ENCODE data around the gene EIF3F. TPM values are rescaled to one million over a fixed set of nuclear protein-coding genes. Genes with fewer than 3 reads are reported as not detected.

The EIF3F gene
- total and polyA plus RNA-seq, 2 of the 8 experiments (the other 6 are each of a cell fraction or from before 2014, with no cell fraction given): 222 to 388 TPM

GRCh38 chr11:8040261-8040920 is 53.3 kb downstream of the EIF3F start:
- H2BK12ac ChIP-seq (ENCODE audit: low read depth, low read length): no peak overlapping the region
- no peaks in the 10 kb centered on the region; a peak in 1 of 7 replicates for H3K4me1 ChIP-seq (replicated peaks in 1 of 4; ENCODE audit: control insufficient read depth in 3 of 4, insufficient read depth in 4 of 4, low read length in 3 of 4)
- H3K27me3 ChIP-seq (replicated peaks in 1 of 4; ENCODE audit: control insufficient read depth in 3 of 4, extremely low read depth in 1 of 4, insufficient read depth in 3 of 4, low read length in 3 of 4): no peaks in the 10 kb centered on the region; a peak in 1 of 7 replicates
- H4K8ac ChIP-seq (ENCODE audit: extremely low read depth, insufficient read depth, low read length): no peak overlapping the region
- no peak overlapping the region for H2BK15ac ChIP-seq (ENCODE audit: low read length)
- FAIRE-seq: no peak
- no peak overlapping the region for H3K23ac ChIP-seq (ENCODE audit: insufficient read length)
- no peak overlapping the region for H2AFZ ChIP-seq (ENCODE audit: low read length)
- no peaks in the 10 kb centered on the region for H3K9me3 ChIP-seq (ENCODE audit: insufficient read depth in 2 of 2, low read depth in 1 of 2, low read length in 1 of 2)
- ChIA-PET POLR2A (ENCODE audit: partially characterized antibody) (no interaction called here), CTCF (ENCODE audit: partially characterized antibody) (interaction anchor here (0.9 to 31.7 kb wide), 3 partner anchors 14 to 50 kb away, joined by 5 to 1283 read pairs (median 6); partner anchors contain the start of gene TUB)
- no peak overlapping the region for H3K56ac ChIP-seq (replicated peaks; ENCODE audit: insufficient read length, low read depth, low read length)
- no peaks in the 10 kb centered on the region for H3K79me1 ChIP-seq (ENCODE audit: low read depth, low read length)
- H3K4me3 ChIP-seq (ENCODE audit: extremely low read depth in 1 of 4, insufficient read depth in 2 of 4, low read depth in 3 of 4, low read length in 4 of 4): no peak overlapping the region
- H2BK20ac ChIP-seq (ENCODE audit: low read length): no peak overlapping the region
- no peak overlapping the region for H3K4ac ChIP-seq (replicated peaks; ENCODE audit: insufficient read length, low read depth, low read length)
- H3K36me3 ChIP-seq (ENCODE audit: control insufficient read depth in 2 of 4, insufficient read depth in 4 of 4, low read length in 3 of 4): no peaks in the 10 kb centered on the region
- H2AK5ac ChIP-seq (ENCODE audit: low read depth, low read length): no peak overlapping the region
- 95% methylated on average over 4 of the region's 4 CpGs; no CpG with 5 or more reads in 1 of the 2 experiments for WGBS, 2 experiments (ENCODE audit: extremely low coverage in 1 of 2, insufficient coverage in 1 of 2, insufficient read length in 1 of 2, insufficient replicate concordance in 2 of 2, low coverage in 1 of 2, low lambda C conversion rate in 2 of 2, missing lambda C conversion rate in 1 of 2)
- H3K4me2 ChIP-seq (ENCODE audit: insufficient read depth in 1 of 2, low read depth in 2 of 2, low read length in 2 of 2): no peak overlapping the region
- H2BK120ac ChIP-seq (replicated peaks; ENCODE audit: low read depth, low read length): no peak overlapping the region
- no peak overlapping the region for H3K18ac ChIP-seq (ENCODE audit: extremely low read depth, low read length)
- no peak overlapping the region for H3K9ac ChIP-seq (replicated peaks in 1 of 4; ENCODE audit: extremely low read depth in 1 of 4, low read depth in 3 of 4, low read length in 3 of 4)
- H2BK5ac ChIP-seq (ENCODE audit: low read depth, low read length): no peak overlapping the region
- no peak overlapping the region for H4K5ac ChIP-seq (ENCODE audit: insufficient read length, low read depth, low read length)
- H3K14ac ChIP-seq (ENCODE audit: insufficient read length): no peak overlapping the region
- H3K23me2 ChIP-seq (ENCODE audit: low read depth, low read length): no peaks in the 10 kb centered on the region
- no peaks in the 10 kb centered on the region for H4K20me1 ChIP-seq (replicated peaks in 1 of 2; ENCODE audit: control insufficient read depth in 1 of 2, insufficient read depth in 2 of 2, low read length in 2 of 2)
- H4K91ac ChIP-seq (replicated peaks; ENCODE audit: insufficient read length, low read length): no peak overlapping the region
- DNase-seq (ENCODE audit: low read depth in 1 of 2, low spot score in 2 of 2): peak in 1 of 2 experiments; percentile 7
- no peak overlapping the region for H3K27ac ChIP-seq (ENCODE audit: low read depth, low read length)
- no peaks in the 10 kb centered on the region for H3K79me2 ChIP-seq (ENCODE audit: control insufficient read depth in 1 of 2, insufficient read depth in 2 of 2, low read length in 2 of 2)
- TF ChIP-seq CHD1 (IDR thresholded peaks at IDR 0.05; ENCODE audit: low read depth, low read length) (no peak), PHF8 (conservative IDR thresholded peaks at IDR 0.05; ENCODE audit: low read depth, low read length) (no peak), SP2 (IDR thresholded peaks at IDR 0.05; ENCODE audit: low read length) (no peak), BACH1 (IDR thresholded peaks at IDR 0.05; ENCODE audit: low read length) (no peak), SIN3A (conservative IDR thresholded peaks at IDR 0.05 in 1 of 2, IDR thresholded peaks at IDR 0.05 in 1 of 2; ENCODE audit: low read depth in 1 of 2, low read length in 2 of 2) (no peak), SUZ12 (IDR thresholded peaks at IDR 0.05; ENCODE audit: low read length) (no peak), USF2 (IDR thresholded peaks at IDR 0.05; ENCODE audit: low read length) (no peak), CEBPB (IDR thresholded peaks at IDR 0.05; ENCODE audit: low read depth, low read length) (no peak), HDAC2 (IDR thresholded peaks at IDR 0.05; ENCODE audit: borderline replicate concordance in 1 of 2, low read depth in 2 of 2, low read length in 2 of 2) (no peak), GABPA (IDR thresholded peaks at IDR 0.05; ENCODE audit: borderline replicate concordance, insufficient read depth, low read length) (no peak), ASH2L (IDR thresholded peaks at IDR 0.05; ENCODE audit: low read length) (no peak)

All from H1 (cell line).